D721Med (cell line): Measurements from ENCODE around the gene CSDE1.

Experiments used
- DNase-seq: peaks from one replicate; pipeline ENCODE4 v3.0.0; 2011; ENCODE audit warnings: low spot score; ENCODE audit not compliant: insufficient read length
- FAIRE-seq: peaks from 2 replicates; lab custom pipeline; 2011; peaks lifted over from hg19 to GRCh38; lab: Jason Lieb, UNC
- CTCF ChIP-seq: IDR thresholded peaks from 2 replicates; pipeline ENCODE4 v1.5.1; 2012; ENCODE audit warnings: mild to moderate bottlenecking, control low read depth; ENCODE audit not compliant: insufficient read depth; ENCODE audit errors: missing control alignments

CSDE1 gene

GRCh38 chr1:114670083-114671010 is 87.4 kb downstream of the CSDE1 start:
- no peak for TF ChIP-seq CTCF
- DNase-seq (peak; percentile 67), FAIRE-seq (no peak)

DNA sequence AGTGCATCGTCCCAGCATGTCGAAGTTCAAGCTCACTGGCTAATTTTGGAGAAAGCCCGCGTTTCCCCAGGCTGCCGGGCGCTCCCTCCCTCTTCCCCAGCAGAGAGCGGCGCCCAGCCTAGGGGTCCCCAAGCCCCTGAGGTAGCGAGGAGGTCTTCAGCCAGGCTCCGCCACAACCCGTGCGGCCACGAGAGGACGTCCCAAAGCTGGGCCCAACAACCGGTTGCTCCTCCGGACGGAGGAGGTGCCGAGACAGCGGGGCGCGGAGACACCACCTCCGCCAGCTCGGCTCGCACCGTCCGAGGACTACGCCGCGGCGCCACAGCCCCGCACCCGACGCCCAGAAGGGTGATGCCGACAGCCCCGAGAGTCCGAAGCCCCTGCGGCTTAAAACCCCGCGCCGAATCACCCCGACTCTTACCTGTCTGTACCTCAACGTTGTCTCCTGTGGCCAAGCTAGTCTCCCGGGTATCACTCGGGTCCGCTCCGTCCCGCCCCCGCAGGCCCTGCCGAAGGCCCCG is 88.2 kb downstream of the CSDE1 start, which contains the start of gene DENND2C:
TSS of gene DENND2C (minus strand) at position 488 of the 521 bp plus-strand sequence. CDS start 44,065 bp downstream, outside the sequence.
- no peak for TF ChIP-seq CTCF
- DNase-seq (no peak), FAIRE-seq (no peak)

DNA sequence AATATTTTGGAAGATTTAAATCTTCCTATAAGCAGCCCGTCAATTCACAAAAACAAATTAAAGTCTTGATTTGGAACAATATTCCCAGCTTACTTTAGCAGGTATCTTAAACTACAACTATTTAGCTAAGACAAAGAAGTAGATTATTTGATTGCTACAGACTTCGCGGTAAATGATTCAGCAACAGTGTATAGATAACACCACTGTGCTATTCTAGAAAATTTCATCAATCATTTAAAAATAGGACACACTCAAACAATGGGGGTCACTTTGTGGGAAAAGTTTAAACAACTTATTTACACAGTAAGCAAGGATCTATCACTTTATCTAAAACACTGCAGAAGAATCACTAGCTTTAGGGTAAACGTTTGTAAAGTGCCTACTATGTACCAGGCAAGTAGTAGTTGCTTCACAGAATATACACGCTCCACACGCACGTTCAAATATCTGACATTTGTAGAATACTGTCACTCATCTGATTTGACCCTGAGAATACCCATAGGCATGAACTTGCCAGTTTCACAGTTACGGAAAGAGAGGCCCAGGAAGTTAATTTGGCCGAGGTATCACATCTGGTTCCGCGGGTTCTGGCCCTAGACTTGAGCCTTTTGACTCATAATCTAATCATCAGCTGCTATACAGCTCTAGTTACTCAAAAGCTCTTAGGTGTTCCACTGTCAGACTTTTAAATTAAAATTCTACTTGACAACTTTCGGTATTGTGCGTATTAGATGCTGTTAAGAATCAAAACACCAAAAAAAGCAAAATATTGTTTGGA is 88.8 kb downstream of the CSDE1 start:
- no peak for DNase-seq
- FAIRE-seq = no peak
- no peak for TF ChIP-seq CTCF

- DNase-seq (no peak), FAIRE-seq (no peak)
- TF ChIP-seq CTCF = no peak
Measured at GRCh38 chr1:114668373-114668772, 89.4 kb downstream of the CSDE1 start.

- no peak for DNase-seq
- no peak for FAIRE-seq
- TF ChIP-seq CTCF = no peak
Measured at GRCh38 chr1:114666954-114667353, 90.8 kb downstream of the CSDE1 start.
